Endothelial cell of umbilical vein (primary cell): Measurements from ENCODE around the gene MBOAT2. TPM values are rescaled to one million over a fixed set of nuclear protein-coding genes. Genes with fewer than 3 reads are reported as not detected.

Source experiments
- BruUV-seq: library from RNA; stranded (reverse); fragments of 400-500 nt; replicated peaks from 2 replicates; lab custom pipeline; 2021; lab: Mats Ljungman, UMichigan
- CTCF ChIA-PET: fragments of 300-600, 350-600 bp; sonication (Branson Sonifier 250); formaldehyde crosslinking; loops from one replicate; lab custom pipeline; 2021; ENCODE audit warnings: antibody characterized with exemption, inconsistent platforms; lab: Charles Lee
- POLR2A ChIA-PET: fragments of 300-600, 350-600 bp; sonication (Branson Sonifier 250); formaldehyde crosslinking; loops from one replicate; lab custom pipeline; 2021; ENCODE audit warnings: antibody characterized with exemption, inconsistent platforms; lab: Charles Lee
- DNase-seq: peaks from one replicate; pipeline ENCODE4 v3.0.0-alpha.2; 2011; ENCODE audit warnings: low read depth, low spot score
- FAIRE-seq: peaks from 2 replicates; lab custom pipeline; 2011; peaks lifted over from hg19 to GRCh38; lab: Jason Lieb, UNC
- H2AFZ ChIP-seq: 2 replicates; pipeline ENCODE4 v1.6.0; 2012; ENCODE audit warnings: low read depth, low read length, control low read depth, inconsistent platforms
- H3K27ac ChIP-seq: 2 replicates; pipeline ENCODE4 v1.5.1; 2011; ENCODE audit warnings: low read depth, mild to moderate bottlenecking, control low read depth, low read length, moderate library complexity; ENCODE audit not compliant: insufficient read depth
- H3K27me3 ChIP-seq, 2 experiments: 2 replicates each; pipeline versions ENCODE4 v1.6.0 to v1.6.1; 2011; ENCODE audit warnings: low read length in 2 of 2, mixed read lengths in 1 of 2; ENCODE audit not compliant: control insufficient read depth in 2 of 2, insufficient read depth in 2 of 2
- H3K36me3 ChIP-seq, 2 experiments: 2 replicates in 1 of 2; 3 replicates in 1 of 2; pipeline ENCODE4 v1.5.1; 2011; ENCODE audit warnings: low read length in 2 of 2, mild to moderate bottlenecking in 1 of 2, moderate library complexity in 1 of 2; ENCODE audit not compliant: control insufficient read depth in 2 of 2, insufficient read depth in 2 of 2; ENCODE audit errors: extremely low read depth in 1 of 2
- H3K4me1 ChIP-seq: 3 replicates; pipeline ENCODE4 v1.5.1; 2011; ENCODE audit warnings: mild to moderate bottlenecking, low read length; ENCODE audit not compliant: control insufficient read depth, insufficient read depth; ENCODE audit errors: extremely low read depth
- H3K4me2 ChIP-seq: 2 replicates; pipeline ENCODE4 v1.6.1; 2011; ENCODE audit warnings: low read length, control low read depth, mixed read lengths; ENCODE audit not compliant: insufficient read depth
- H3K4me3 ChIP-seq, 3 experiments: fragments of 200-600 bp in 1 of 3; sonication (generic), shearing (Covaris generic) in 1 of 3; replicated peaks in 1 of 3; 2 replicates each; pipeline ENCODE4 v1.5.1; 2011 to 2016; ENCODE audit warnings: control low read depth in 3 of 3, low read length in 3 of 3, mild to moderate bottlenecking in 2 of 3, inconsistent platforms in 1 of 3, low read depth in 1 of 3, moderate library complexity in 1 of 3; ENCODE audit not compliant: insufficient read depth in 1 of 3
- H3K79me2 ChIP-seq: 2 replicates; pipeline ENCODE4 v1.6.0; 2012; ENCODE audit warnings: low read length, inconsistent platforms; ENCODE audit not compliant: control insufficient read depth, insufficient read depth
- H3K9ac ChIP-seq: replicated peaks from 2 replicates; pipeline ENCODE3; 2011; ENCODE audit warnings: low read length, control low read depth; ENCODE audit not compliant: insufficient read depth; ENCODE audit errors: extremely low read depth
- H3K9me1 ChIP-seq: replicated peaks from 3 replicates; pipeline ENCODE4 v1.6.0; 2011; ENCODE audit warnings: mild to moderate bottlenecking, low read length; ENCODE audit not compliant: control insufficient read depth, insufficient read depth; ENCODE audit errors: extremely low read depth
- H3K9me3 ChIP-seq: replicated peaks from 2 replicates; pipeline ENCODE4 v1.5.1; 2012; ENCODE audit warnings: low read length, inconsistent platforms; ENCODE audit not compliant: control insufficient read depth, insufficient read depth
- H4K20me1 ChIP-seq: replicated peaks from 2 replicates; pipeline ENCODE3; 2011; ENCODE audit warnings: mild to moderate bottlenecking, low read length; ENCODE audit not compliant: control insufficient read depth, insufficient read depth; ENCODE audit errors: extremely low read depth
- CTCF ChIP-seq, 2 donors: IDR thresholded peaks; 1 replicate in 1 of 2; 2 replicates in 1 of 2; pipeline ENCODE4 v1.5.1; 2011; ENCODE audit warnings: low read length in 2 of 2, mild to moderate bottlenecking in 2 of 2, moderate library complexity in 2 of 2, control low read depth in 1 of 2, inconsistent platforms in 1 of 2, low read depth in 1 of 2; ENCODE audit not compliant: insufficient read depth in 1 of 2; ENCODE audit errors: extremely low read depth in 1 of 2
- EZH2 ChIP-seq: IDR thresholded peaks from 2 replicates; pipeline ENCODE4 v1.6.1; 2012; ENCODE audit warnings: borderline replicate concordance, low read depth, mild to moderate bottlenecking, moderate library complexity, low read length, inconsistent platforms; ENCODE audit not compliant: severe bottlenecking
- FOS ChIP-seq: IDR thresholded peaks from 2 replicates; pipeline ENCODE4 v1.6.1; 2011; ENCODE audit warnings: mild to moderate bottlenecking, low read length, moderate library complexity, borderline replicate concordance; ENCODE audit not compliant: insufficient read depth
- GATA2 ChIP-seq: IDR thresholded peaks from 2 replicates; pipeline ENCODE4 v1.7.0; 2011; ENCODE audit warnings: low read depth, mild to moderate bottlenecking, moderate library complexity, mixed read lengths, low read length; ENCODE audit not compliant: insufficient read length, insufficient read depth
- JUN ChIP-seq: IDR thresholded peaks from 2 replicates; pipeline ENCODE4 v1.6.1; 2011; ENCODE audit warnings: borderline replicate concordance, low read depth; ENCODE audit not compliant: insufficient read length, insufficient read depth
- MAX ChIP-seq: IDR thresholded peaks from 2 replicates; pipeline ENCODE4 v1.6.1; 2011; ENCODE audit not compliant: insufficient read depth, insufficient read length
- MYC ChIP-seq: IDR thresholded peaks from one replicate; pipeline ENCODE4 v1.6.1; 2011; ENCODE audit warnings: mild to moderate bottlenecking, low read depth, low read length
- POLR2A ChIP-seq: IDR thresholded peaks from 2 replicates; pipeline ENCODE4 v1.6.1; 2012; ENCODE audit warnings: low read depth, mild to moderate bottlenecking, control low read depth, low read length
- POLR2AphosphoS5 ChIP-seq: IDR thresholded peaks from 2 replicates; pipeline ENCODE4 v1.6.1; 2012; ENCODE audit warnings: low read depth, mild to moderate bottlenecking, control low read depth, low read length, moderate library complexity; ENCODE audit not compliant: insufficient read depth
- dilution Hi-C: fragments of 300-500 bp; cut with MboI; formaldehyde crosslinking; loops from one replicate; pipeline ENCODE4 v1.15.0; 2019; ENCODE audit warnings: low sequenced_read_pairs; ENCODE audit not compliant: extremely low pct_ligation_motif_present
- intact Hi-C: fragments of 100-400 bp; cut with micrococcal nuclease; formaldehyde crosslinking; loops from one replicate; pipeline ENCODE4 v1.10.0; 2022
- polyA plus RNA-seq, 4 experiments: library from polyadenylated mRNA; depleted of rRNA in 3 of 4; stranded (reverse) in 3 of 4; unstranded in 1 of 4; fragments of >200 nt; gene quantifications; 2 replicates each; pipeline versions ENCODE4 v1.2.1 to v1.2.3, GENCODE V29; 2011 to 2012; ENCODE audit warnings: missing spikeins in 1 of 4
- total RNA-seq: library from RNA; stranded (reverse); gene quantifications from 2 replicates; pipeline ENCODE4 v1.2.3, GENCODE V29; 2021

MBOAT2 gene
- total and polyA plus RNA-seq, 2 donors (not counting 3 experiments of a cell fraction or from before 2014, with no cell fraction given): 10.9 to 22.1 TPM

- ChIA-PET CTCF (no interaction called here), POLR2A (no interaction called here)
- DNase-seq: no peak
- dilution Hi-C loops (no loop called here), intact Hi-C loops (no loop called here)
- H3K4me1 ChIP-seq: no peaks in the 10 kb centered on the region
- no peak overlapping the region for H3K9ac ChIP-seq
- TF ChIP-seq GATA2 (no peak), JUN (no peak), POLR2A (no peak), EZH2 (no peak), MYC (no peak), FOS (no peak), POLR2AphosphoS5 (no peak), MAX (no peak), CTCF (IDR thresholded peaks at IDR 0.05; ENCODE audit: extremely low read depth in 1 of 2, insufficient read depth in 1 of 2, low read depth in 1 of 2, low read length in 2 of 2) (no peak)
- H3K4me2 ChIP-seq: no peak overlapping the region
- no peak overlapping the region for H3K27ac ChIP-seq
- no peaks in the 10 kb centered on the region for H4K20me1 ChIP-seq
- no peaks in the 10 kb centered on the region for H3K9me3 ChIP-seq
- no peak for FAIRE-seq
- no peak overlapping the region for H2AFZ ChIP-seq
- BruUV-seq: no TSS peak
- no peaks in the 10 kb centered on the region for H3K79me2 ChIP-seq
- H3K36me3 ChIP-seq: no peaks in the 10 kb centered on the region
- H3K4me3 ChIP-seq: no peak overlapping the region
- H3K27me3 ChIP-seq: no peaks in the 10 kb centered on the region
- H3K9me1 ChIP-seq: no peaks in the 10 kb centered on the region
These were observed 136.1 kb downstream of the MBOAT2 start for GRCh38 chr2:8867363-8867762.
